HepG2 (cell line): ENCODE results near the gene SGSM1. TPM values are rescaled to one million over a fixed set of nuclear protein-coding genes. Genes with fewer than 3 reads are reported as not detected.

Experiments
- DNMT3B ChIP-seq: conservative IDR thresholded peaks from 2 replicates; pipeline ENCODE4 v1.6.1; 2016; ENCODE audit warnings: missing biosample characterization, control low read depth
- GABPB1 ChIP-seq: IDR thresholded peaks from 2 replicates; pipeline ENCODE4 v1.6.1; 2016; ENCODE audit warnings: mild to moderate bottlenecking, missing genetic modification reagents, moderate library complexity, missing compliant biosample characterization
- HHEX ChIP-seq: IDR thresholded peaks from 2 replicates; pipeline ENCODE4 v1.6.1; 2016; ENCODE audit warnings: control low read depth
- KDM6A ChIP-seq: IDR thresholded peaks from 2 replicates; pipeline ENCODE4 v1.6.1; 2016; ENCODE audit warnings: low read depth
- MIER2 ChIP-seq: IDR thresholded peaks from 2 replicates; pipeline ENCODE4 v1.6.1; 2016; ENCODE audit warnings: missing biosample characterization, missing genetic modification reagents
- NCOA5 ChIP-seq: sonication (generic); formaldehyde crosslinking; IDR thresholded peaks from 2 replicates; pipeline ENCODE4 v1.4.0; 2020; ENCODE audit warnings: missing genetic modification reagents
- PHF20 ChIP-seq: sonication (generic); formaldehyde crosslinking; IDR thresholded peaks from 2 replicates; pipeline ENCODE4 v1.5.0; 2020; ENCODE audit warnings: mild to moderate bottlenecking, missing genetic modification reagents
- TSC22D2 ChIP-seq: sonication (generic); formaldehyde crosslinking; IDR thresholded peaks from 2 replicates; pipeline ENCODE4 v1.5.1; 2020; ENCODE audit warnings: missing genetic modification reagents, mild to moderate bottlenecking, borderline replicate concordance
- ZFP90 ChIP-seq: sonication (generic); formaldehyde crosslinking; IDR thresholded peaks from 2 replicates; pipeline ENCODE4 v1.8.0; 2022; ENCODE audit warnings: missing genetic modification reagents, mild to moderate bottlenecking, inconsistent platforms, borderline replicate concordance
- ZMYM4 ChIP-seq: sonication (generic); formaldehyde crosslinking; IDR thresholded peaks from 2 replicates; pipeline ENCODE4 v1.8.1; 2023; ENCODE audit warnings: mild to moderate bottlenecking, missing genetic modification reagents
- ZNF251 ChIP-seq: sonication (generic); formaldehyde crosslinking; IDR thresholded peaks from 2 replicates; pipeline ENCODE4 v1.9.0; 2021; ENCODE audit warnings: mild to moderate bottlenecking, missing genetic modification reagents
- ZNF256 ChIP-seq: sonication (generic); formaldehyde crosslinking; conservative IDR thresholded peaks from 2 replicates; pipeline ENCODE4 v1.4.0; 2020; ENCODE audit warnings: missing genetic modification reagents
- ZNF337 ChIP-seq: sonication (generic); formaldehyde crosslinking; IDR thresholded peaks from 2 replicates; pipeline ENCODE4 v1.5.1; 2020; ENCODE audit warnings: missing genetic modification reagents, low read depth, mild to moderate bottlenecking, borderline replicate concordance
- ZNF33A ChIP-seq: sonication (generic); formaldehyde crosslinking; IDR thresholded peaks from 2 replicates; pipeline ENCODE4 v1.5.1; 2020; ENCODE audit warnings: missing genetic modification reagents, mild to moderate bottlenecking, moderate library complexity, borderline replicate concordance
- ZNF468 ChIP-seq: sonication (generic); formaldehyde crosslinking; IDR thresholded peaks from 2 replicates; pipeline ENCODE4 v1.8.0; 2022; ENCODE audit warnings: mild to moderate bottlenecking, moderate library complexity, missing genetic modification reagents
- ZNF547 ChIP-seq: sonication (generic); formaldehyde crosslinking; IDR thresholded peaks from 2 replicates; pipeline ENCODE4 v1.5.1; 2020; ENCODE audit warnings: mild to moderate bottlenecking, missing genetic modification reagents
- ZNF678 ChIP-seq: sonication (generic); formaldehyde crosslinking; IDR thresholded peaks from 2 replicates; pipeline ENCODE4 v1.4.0; 2020; ENCODE audit warnings: mild to moderate bottlenecking, missing genetic modification reagents
- ZNF746 ChIP-seq: sonication (generic); formaldehyde crosslinking; IDR thresholded peaks from 2 replicates; pipeline ENCODE4 v1.8.0; 2022; ENCODE audit warnings: mild to moderate bottlenecking, missing genetic modification reagents
- ZNF781 ChIP-seq: sonication (generic); formaldehyde crosslinking; IDR thresholded peaks from 2 replicates; pipeline ENCODE4 v1.5.1; 2020; ENCODE audit warnings: borderline replicate concordance, mild to moderate bottlenecking, missing genetic modification reagents; ENCODE audit errors: not compliant biosample characterization
- polyA plus RNA-seq, 8 experiments: library from polyadenylated mRNA; depleted of rRNA in 3 of 8; stranded (reverse) in 7 of 8; unstranded in 1 of 8; fragments of >200 nt; fragmentation: Illumina TruSeq in 4 of 8; extraction: Trizol in 4 of 8; gene quantifications; 2 replicates each; pipeline versions ENCODE4 v1.2.1 to v1.2.3, GENCODE V29; 2011 to 2016; ENCODE audit warnings: low read depth in 4 of 8, missing spikeins in 1 of 8, mixed read lengths in 1 of 8; ENCODE audit not compliant: insufficient read depth in 1 of 8
- total RNA-seq, 5 experiments: library from RNA; depleted of rRNA; stranded (reverse); fragments of >200 nt; fragmentation: Illumina TruSeq; extraction: Trizol; gene quantifications; 2 replicates each; pipeline ENCODE4 v1.2.3, GENCODE V29; 2016; ENCODE audit warnings: low read depth in 1 of 5
- TF ChIP-seq, protein P1 (sequence below): sonication (generic); formaldehyde crosslinking; IDR thresholded peaks from 2 replicates; pipeline ENCODE4 v1.4.0; 2020; ENCODE audit warnings: mild to moderate bottlenecking, missing genetic modification reagents
- TF ChIP-seq, protein P2 (sequence below): sonication (generic); formaldehyde crosslinking; IDR thresholded peaks from 2 replicates; pipeline ENCODE4 v1.8.0; 2022; ENCODE audit warnings: missing genetic modification reagents, low read depth, mild to moderate bottlenecking, borderline replicate concordance
- TF ChIP-seq, protein P3 (sequence below): sonication (generic); formaldehyde crosslinking; IDR thresholded peaks from 2 replicates; pipeline ENCODE4 v1.4.0; 2020; ENCODE audit warnings: mild to moderate bottlenecking, missing genetic modification reagents

The SGSM1 gene
- total and polyA plus RNA-seq, 2 of the 13 experiments (the other 11 are each of a cell fraction or from before 2014, with no cell fraction given) = 0.07 TPM; not detected in 1

DNA sequence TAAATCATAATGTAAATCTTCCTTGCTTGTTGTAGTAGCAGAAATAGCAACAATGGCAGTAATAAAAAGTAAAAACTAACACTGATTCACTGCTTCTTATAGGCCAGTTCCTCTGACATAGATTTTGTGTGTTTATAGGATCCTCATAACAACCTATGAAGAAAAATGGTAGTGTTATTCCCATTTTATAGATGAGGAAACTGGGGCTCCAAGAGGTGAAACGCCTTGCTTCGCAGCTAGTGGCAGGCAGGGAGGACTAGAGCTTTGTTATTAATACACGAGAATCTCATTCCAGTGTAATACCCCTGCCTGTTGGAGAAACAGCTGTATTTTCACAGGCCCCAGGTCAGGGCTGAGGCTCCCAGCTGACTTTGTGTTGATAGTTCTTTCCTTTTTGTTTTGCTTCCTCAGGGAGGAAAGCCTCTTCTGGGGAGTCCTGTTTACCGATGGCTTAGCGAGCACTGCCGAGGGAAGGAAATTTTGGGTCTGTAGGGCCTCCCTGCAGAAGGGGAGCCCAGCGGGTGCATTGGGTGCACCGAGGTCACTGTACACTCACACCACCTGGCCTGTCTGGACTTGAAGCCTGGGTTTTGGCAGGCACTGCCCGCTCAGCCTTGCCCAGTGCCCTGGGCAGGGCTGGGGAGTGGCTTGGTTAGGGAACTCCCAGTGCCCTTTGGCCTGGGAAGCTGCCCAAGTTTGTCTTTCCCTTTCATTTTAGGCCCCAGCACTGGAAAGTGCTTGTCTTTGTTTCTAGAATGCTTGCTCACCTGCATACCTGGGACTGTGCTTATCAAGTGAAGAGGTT lies 160.0 kb downstream of the SGSM1 start (continued):
- TF ChIP-seq GABPB1 (CRISPR knock-in tag) (0 out of 2 replicates have a peak, but pooled peaks have one; percentile 15), ZNF337 (no peak), ZNF33A (CRISPR knock-in tag) (no peak), ZNF678 (CRISPR knock-in tag) (no peak), ZNF468 (CRISPR knock-in tag) (no peak), TSC22D2 (no peak), ZNF746 (no peak), DNMT3B (no peak), PHF20 (no peak), ZNF547 (CRISPR knock-in tag) (no peak), HHEX (CRISPR knock-in tag) (no peak), ZFP90 (CRISPR knock-in tag) (peak; percentile 56; the same call in 1 of the 2 replicates), KDM6A (CRISPR knock-in tag) (no peak), ZMYM4 (peak; percentile 46; the same call in 1 of the 2 replicates), ZNF256 (no peak), MIER2 (CRISPR knock-in tag) (no peak), ZNF781 (no peak), NCOA5 (CRISPR knock-in tag) (no peak), ZNF251 (CRISPR knock-in tag) (no peak)
- TF ChIP-seq, protein P1, sequence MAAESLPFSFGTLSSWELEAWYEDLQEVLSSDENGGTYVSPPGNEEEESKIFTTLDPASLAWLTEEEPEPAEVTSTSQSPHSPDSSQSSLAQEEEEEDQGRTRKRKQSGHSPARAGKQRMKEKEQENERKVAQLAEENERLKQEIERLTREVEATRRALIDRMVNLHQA = no peak
- TF ChIP-seq, protein P2, sequence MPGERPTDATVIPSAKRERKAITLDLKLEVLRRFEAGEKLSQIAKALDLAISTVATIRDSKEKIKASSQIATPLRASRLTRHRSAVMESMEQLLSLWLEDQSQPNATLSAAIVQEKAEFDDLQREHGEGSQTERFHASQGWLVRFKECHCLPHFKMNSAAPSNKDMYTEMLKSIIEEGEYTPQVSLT (CRISPR knock-in tag) = no peak
- TF ChIP-seq, protein P3, sequence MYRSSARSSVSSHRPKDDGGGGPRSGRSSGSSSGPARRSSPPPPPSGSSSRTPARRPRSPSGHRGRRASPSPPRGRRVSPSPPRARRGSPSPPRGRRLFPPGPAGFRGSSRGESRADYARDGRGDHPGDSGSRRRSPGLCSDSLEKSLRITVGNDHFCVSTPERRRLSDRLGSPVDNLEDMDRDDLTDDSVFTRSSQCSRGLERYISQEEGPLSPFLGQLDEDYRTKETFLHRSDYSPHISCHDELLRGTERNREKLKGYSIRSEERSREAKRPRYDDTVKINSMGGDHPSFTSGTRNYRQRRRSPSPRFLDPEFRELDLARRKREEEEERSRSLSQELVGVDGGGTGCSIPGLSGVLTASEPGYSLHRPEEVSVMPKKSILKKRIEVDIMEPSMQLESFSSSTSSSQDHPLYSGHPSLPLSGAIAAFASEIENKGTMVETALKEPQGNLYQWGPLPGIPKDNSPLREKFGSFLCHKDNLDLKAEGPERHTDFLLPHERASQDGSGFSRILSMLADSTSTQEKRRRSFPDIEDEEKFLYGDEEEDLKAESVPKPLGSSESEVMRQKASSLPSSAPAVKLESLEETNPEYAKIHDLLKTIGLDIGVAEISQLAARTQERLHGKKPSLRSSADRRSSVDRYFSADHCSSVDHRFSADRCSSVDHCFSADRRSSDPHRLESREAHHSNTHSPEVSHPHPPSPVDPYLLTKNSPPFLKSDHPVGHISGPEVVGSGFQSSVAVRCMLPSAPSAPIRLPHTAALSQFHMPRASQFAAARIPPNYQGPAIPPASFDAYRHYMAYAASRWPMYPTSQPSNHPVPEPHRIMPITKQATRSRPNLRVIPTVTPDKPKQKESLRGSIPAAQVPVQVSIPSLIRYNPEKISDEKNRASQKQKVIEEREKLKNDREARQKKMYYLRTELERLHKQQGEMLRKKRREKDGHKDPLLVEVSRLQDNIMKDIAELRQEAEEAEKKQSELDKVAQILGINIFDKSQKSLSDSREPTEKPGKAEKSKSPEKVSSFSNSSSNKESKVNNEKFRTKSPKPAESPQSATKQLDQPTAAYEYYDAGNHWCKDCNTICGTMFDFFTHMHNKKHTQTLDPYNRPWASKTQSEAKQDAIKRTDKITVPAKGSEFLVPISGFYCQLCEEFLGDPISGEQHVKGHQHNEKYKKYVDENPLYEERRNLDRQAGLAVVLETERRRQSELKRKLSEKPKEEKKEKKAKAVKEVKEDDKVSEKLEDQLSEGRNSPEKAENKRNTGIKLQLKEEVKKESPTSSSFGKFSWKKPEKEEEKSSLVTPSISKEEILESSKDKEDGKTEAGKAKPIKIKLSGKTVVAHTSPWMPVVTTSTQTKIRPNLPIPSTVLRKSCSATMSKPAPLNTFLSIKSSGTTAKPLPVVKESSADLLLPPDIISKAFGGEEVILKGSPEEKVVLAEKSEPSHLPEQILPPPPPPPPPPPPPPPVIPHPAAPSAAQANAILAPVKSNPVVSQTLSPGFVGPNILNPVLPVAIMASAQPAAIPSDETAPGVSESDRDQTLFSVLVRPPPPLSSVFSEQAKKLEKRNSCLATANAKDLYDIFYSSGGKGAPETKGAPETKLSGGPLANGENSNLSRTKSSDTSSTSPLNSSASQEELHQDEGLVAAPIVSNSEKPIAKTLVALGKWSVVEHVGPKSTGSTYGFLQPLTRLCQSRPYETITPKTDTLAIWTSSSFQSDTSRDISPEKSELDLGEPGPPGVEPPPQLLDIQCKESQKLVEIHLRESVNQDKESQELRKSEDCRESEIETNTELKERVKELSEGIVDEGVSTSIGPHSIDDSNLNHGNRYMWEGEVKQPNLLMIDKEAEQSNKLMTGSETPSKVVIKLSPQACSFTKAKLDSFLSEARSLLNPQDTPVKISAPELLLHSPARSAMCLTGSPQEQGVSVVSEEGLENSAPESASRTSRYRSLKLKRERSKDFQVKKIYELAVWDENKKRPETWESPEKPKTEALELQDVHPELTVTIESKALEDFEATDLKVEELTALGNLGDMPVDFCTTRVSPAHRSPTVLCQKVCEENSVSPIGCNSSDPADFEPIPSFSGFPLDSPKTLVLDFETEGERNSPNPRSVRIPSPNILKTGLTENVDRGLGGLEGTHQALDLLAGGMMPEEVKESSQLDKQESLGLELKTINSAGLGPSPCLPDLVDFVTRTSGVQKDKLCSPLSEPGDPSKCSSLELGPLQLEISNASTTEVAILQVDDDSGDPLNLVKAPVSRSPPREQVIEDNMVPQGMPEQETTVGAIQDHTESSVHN (CRISPR knock-in tag) = no peak
